HepG2 (cell line): ENCODE measurements around the gene NTN3. TPM values are rescaled to one million over a fixed set of nuclear protein-coding genes. Genes with fewer than 3 reads are reported as not detected.

ENCODE experiments used
- ATAC-seq: fragments of 200-7000 bp; cut with Tn5 transposase; 3 replicates; pipeline ENCODE4 v1.9.1; 2020; ENCODE audit warnings: mild to moderate bottlenecking, moderate library complexity
- BruUV-seq: library from RNA; stranded (reverse); fragments of 400-500 nt; replicated peaks from 2 replicates; lab custom pipeline; 2021; lab: Mats Ljungman, UMichigan
- CTCF ChIA-PET: fragments of 300-600 bp; formaldehyde crosslinking; extraction: SDS; loops from one replicate; lab custom pipeline; 2021; ENCODE audit warnings: low total read pairs, inconsistent platforms, low intra/inter-chr PET ratio; lab: Yijun Ruan, JAX
- POLR2A ChIA-PET: fragments of 350-600 bp; sonication (Branson Sonifier 250); formaldehyde crosslinking; loops from one replicate; lab custom pipeline; 2020; ENCODE audit warnings: antibody characterized with exemption, inconsistent platforms; lab: Yijun Ruan, JAX
- DNase-seq: peaks from one replicate; pipeline ENCODE4 v3.0.0-alpha.2; 2015; ENCODE audit warnings: low spot score
- FAIRE-seq: peaks from 3 replicates; lab custom pipeline; 2011; peaks lifted over from hg19 to GRCh38; lab: Jason Lieb, UNC
- H2AFZ ChIP-seq: one replicate; pipeline ENCODE4 v1.6.1; 2011; ENCODE audit warnings: low read length, inconsistent platforms
- H3K27ac ChIP-seq: fragments of 300-600 bp; 3 replicates; pipeline ENCODE4 v1.8.0; 2011; ENCODE audit warnings: mixed run types, mild to moderate bottlenecking, mixed read lengths, low read length, inconsistent platforms; ENCODE audit not compliant: insufficient read depth; ENCODE audit errors: extremely low read length
- H3K27me3 ChIP-seq, 2 experiments: fragments of 200-600 bp in 1 of 2; 2 replicates in 1 of 2; 3 replicates in 1 of 2; pipeline versions ENCODE4 v1.6.0 to v1.8.0; 2011; ENCODE audit warnings: low read length in 2 of 2, mild to moderate bottlenecking in 2 of 2, moderate library complexity in 2 of 2, inconsistent platforms in 1 of 2; ENCODE audit not compliant: insufficient read depth in 2 of 2, control insufficient read depth in 1 of 2
- H3K36me3 ChIP-seq, 2 experiments: fragments of 200-600 bp in 1 of 2; replicated peaks in 1 of 2; 2 replicates in 1 of 2; 3 replicates in 1 of 2; pipeline versions ENCODE4 v1.5.1 to v1.8.0; 2011; ENCODE audit warnings: low read length in 2 of 2, inconsistent platforms in 1 of 2; ENCODE audit not compliant: insufficient read depth in 2 of 2, control insufficient read depth in 1 of 2
- H3K4me1 ChIP-seq: 2 replicates; pipeline ENCODE4 v1.5.1; 2012; ENCODE audit warnings: low read length, inconsistent platforms; ENCODE audit not compliant: insufficient read depth
- H3K4me2 ChIP-seq: 2 replicates; pipeline ENCODE4 v1.6.0; 2011; ENCODE audit warnings: low read depth, low read length, inconsistent platforms
- H3K4me3 ChIP-seq, 3 experiments: fragments of 200-600 bp in 1 of 3; sonication (generic), shearing (Covaris generic) in 1 of 3; replicated peaks in 1 of 3; 2 replicates each; pipeline ENCODE4 v1.5.1; 2011 to 2016; ENCODE audit warnings: low read length in 3 of 3, inconsistent platforms in 2 of 3, low read depth in 2 of 3, mild to moderate bottlenecking in 2 of 3, control low read depth in 1 of 3, mixed read lengths in 1 of 3; ENCODE audit not compliant: insufficient read depth in 1 of 3
- H3K79me2 ChIP-seq: one replicate; pipeline ENCODE4 v1.6.1; 2011; ENCODE audit warnings: low read length, inconsistent platforms; ENCODE audit not compliant: insufficient read depth
- H3K9ac ChIP-seq: 2 replicates; pipeline ENCODE4 v1.6.0; 2011; ENCODE audit warnings: mild to moderate bottlenecking, low read depth, low read length, inconsistent platforms; ENCODE audit not compliant: insufficient read depth
- H3K9me3 ChIP-seq: 2 replicates; pipeline ENCODE4 v1.5.1; 2012; ENCODE audit warnings: mild to moderate bottlenecking, low read length
- H4K20me1 ChIP-seq: 2 replicates; pipeline ENCODE4 v1.6.0; 2011; ENCODE audit warnings: inconsistent platforms, mild to moderate bottlenecking, low read length, moderate library complexity; ENCODE audit not compliant: insufficient read depth
- AGO2 ChIP-seq: fragments of 200-400 bp; formaldehyde crosslinking; optimal IDR thresholded peaks from 2 replicates; pipeline ENCODE3; 2017; ENCODE audit warnings: mild to moderate bottlenecking, low read depth, low read length, moderate library complexity
- BORCS8-MEF2B ChIP-seq: sonication (generic); formaldehyde crosslinking; IDR thresholded peaks from 2 replicates; pipeline ENCODE4 v1.8.0; 2022; ENCODE audit warnings: mild to moderate bottlenecking, missing genetic modification reagents
- PCBP2 ChIP-seq: fragments of 200-400 bp; formaldehyde crosslinking; optimal IDR thresholded peaks from 2 replicates; pipeline ENCODE3; 2018; ENCODE audit warnings: low read length, low read depth; ENCODE audit not compliant: poor library complexity, severe bottlenecking
- PLRG1 ChIP-seq: fragments of 450-650 bp; conservative IDR thresholded peaks from 2 replicates; pipeline ENCODE4 v1.6.1; 2016
- RBM22 ChIP-seq: fragments of 200-400 bp; formaldehyde crosslinking; optimal IDR thresholded peaks from 2 replicates; pipeline ENCODE3; 2017; ENCODE audit warnings: mild to moderate bottlenecking, low read length, moderate library complexity
- RFXANK ChIP-seq: IDR thresholded peaks from 2 replicates; pipeline ENCODE4 v1.6.1; 2016
- SRSF1 ChIP-seq: fragments of 200-400 bp; formaldehyde crosslinking; optimal IDR thresholded peaks from 2 replicates; pipeline ENCODE3; 2017; ENCODE audit warnings: mild to moderate bottlenecking, low read depth, low read length, moderate library complexity
- STAT5B ChIP-seq: sonication (generic); formaldehyde crosslinking; IDR thresholded peaks from 2 replicates; pipeline ENCODE4 v1.4.0; 2020; ENCODE audit warnings: missing genetic modification reagents
- ZNF234 ChIP-seq: sonication (generic); formaldehyde crosslinking; conservative IDR thresholded peaks from 2 replicates; pipeline ENCODE4 v1.5.1; 2020; ENCODE audit warnings: mild to moderate bottlenecking, missing genetic modification reagents
- ZNF446 ChIP-seq: sonication (generic); formaldehyde crosslinking; IDR thresholded peaks from 2 replicates; pipeline ENCODE4 v1.5.0; 2020; ENCODE audit warnings: mild to moderate bottlenecking, missing genetic modification reagents
- ZNF547 ChIP-seq: sonication (generic); formaldehyde crosslinking; IDR thresholded peaks from 2 replicates; pipeline ENCODE4 v1.5.1; 2020; ENCODE audit warnings: mild to moderate bottlenecking, missing genetic modification reagents
- ZNF660 ChIP-seq: sonication (generic); formaldehyde crosslinking; IDR thresholded peaks from 2 replicates; pipeline ENCODE4 v1.5.1; 2020; ENCODE audit warnings: mild to moderate bottlenecking, low read depth, missing genetic modification reagents, borderline replicate concordance
- WGBS: methylation state at CpG from one replicate; pipeline ENCODE4 v1.1.6; 2017; ENCODE audit warnings: low lambda C conversion rate; 5-methylcytosine and 5-hydroxymethylcytosine counted together
- in situ Hi-C: cut with HindIII; loops from 2 replicates; pipeline ENCODE4 v1.10.0; 2017; ENCODE audit warnings: low pct_unique_long_range_greater_than_20kb; ENCODE audit not compliant: extremely low pct_ligation_motif_present
- intact Hi-C: fragments of 100-400 bp; cut with micrococcal nuclease; formaldehyde crosslinking; loops from one replicate; pipeline ENCODE4 v1.10.0; 2022; ENCODE audit not compliant: unreplicated experiment
- polyA plus RNA-seq, 8 experiments: library from polyadenylated mRNA; depleted of rRNA in 3 of 8; stranded (reverse) in 7 of 8; unstranded in 1 of 8; fragments of >200 nt; fragmentation: Illumina TruSeq in 4 of 8; extraction: Trizol in 4 of 8; gene quantifications; 2 replicates each; pipeline versions ENCODE4 v1.2.1 to v1.2.3, GENCODE V29; 2011 to 2016; ENCODE audit warnings: low read depth in 4 of 8, missing spikeins in 1 of 8, mixed read lengths in 1 of 8; ENCODE audit not compliant: insufficient read depth in 1 of 8
- total RNA-seq, 5 experiments: library from RNA; depleted of rRNA; stranded (reverse); fragments of >200 nt; fragmentation: Illumina TruSeq; extraction: Trizol; gene quantifications; 2 replicates each; pipeline ENCODE4 v1.2.3, GENCODE V29; 2016; ENCODE audit warnings: low read depth in 1 of 5
- TF ChIP-seq, protein P1 (sequence below), 2 experiments: fragments of 450-650 bp in 1 of 2; sonication (generic) in 1 of 2; formaldehyde crosslinking in 1 of 2; IDR thresholded peaks; 2 replicates each; pipeline versions ENCODE4 v1.6.1 to v1.8.0; 2016 to 2022; ENCODE audit warnings: antibody characterized with exemption in 1 of 2, mild to moderate bottlenecking in 1 of 2, missing genetic modification reagents in 1 of 2
- TF ChIP-seq, protein P2 (sequence below): IDR thresholded peaks from 2 replicates; pipeline ENCODE4 v1.6.1; 2016; ENCODE audit warnings: low read depth, control low read depth
- TF ChIP-seq, protein P3 (sequence below): sonication (generic); formaldehyde crosslinking; IDR thresholded peaks from 2 replicates; pipeline ENCODE4 v1.4.0; 2020; ENCODE audit warnings: mild to moderate bottlenecking, missing genetic modification reagents

NTN3 gene
- total and polyA plus RNA-seq, 2 of the 13 experiments (the other 11 are each of a cell fraction or from before 2014, with no cell fraction given): 0.09 to 0.20 TPM

DNA sequence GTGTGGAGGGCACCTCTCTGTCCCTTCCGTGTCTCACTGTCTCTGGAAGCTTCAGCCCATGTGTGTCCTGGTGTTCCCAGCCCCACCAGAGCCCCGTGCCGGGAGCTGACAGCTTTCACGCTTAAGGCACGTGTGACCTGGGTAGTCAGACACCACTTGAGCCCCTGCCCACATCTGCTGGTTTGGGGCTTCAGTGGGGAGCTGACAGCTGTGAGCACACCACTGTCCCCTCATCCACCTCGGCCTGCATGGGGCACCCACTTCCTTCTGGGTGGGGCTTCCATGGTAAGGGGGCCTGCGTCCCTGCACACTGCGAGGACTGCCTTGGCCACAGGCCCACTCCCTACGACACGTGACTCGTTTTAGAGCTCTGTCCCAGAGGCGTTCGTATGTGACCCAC, 13.8 kb upstream of the NTN3 start:
- no TSS peak for BruUV-seq
- no peak overlapping the region for H2AFZ ChIP-seq
- ChIA-PET CTCF (no interaction called here), POLR2A (no interaction called here)
- ATAC-seq: no peak
- H3K36me3 ChIP-seq: peaks cover 26 to 40% of the 10 kb centered on the region in 2 experiments; a peak in 4 of 5 replicates
- no peaks in the 10 kb centered on the region for H3K27me3 ChIP-seq
- WGBS: 98% methylated on average over 8 of the region's 13 CpGs
- no peak overlapping the region for H3K9ac ChIP-seq
- DNase-seq: no peak
- H3K27ac ChIP-seq: no peak overlapping the region
- TF ChIP-seq, protein P1, sequence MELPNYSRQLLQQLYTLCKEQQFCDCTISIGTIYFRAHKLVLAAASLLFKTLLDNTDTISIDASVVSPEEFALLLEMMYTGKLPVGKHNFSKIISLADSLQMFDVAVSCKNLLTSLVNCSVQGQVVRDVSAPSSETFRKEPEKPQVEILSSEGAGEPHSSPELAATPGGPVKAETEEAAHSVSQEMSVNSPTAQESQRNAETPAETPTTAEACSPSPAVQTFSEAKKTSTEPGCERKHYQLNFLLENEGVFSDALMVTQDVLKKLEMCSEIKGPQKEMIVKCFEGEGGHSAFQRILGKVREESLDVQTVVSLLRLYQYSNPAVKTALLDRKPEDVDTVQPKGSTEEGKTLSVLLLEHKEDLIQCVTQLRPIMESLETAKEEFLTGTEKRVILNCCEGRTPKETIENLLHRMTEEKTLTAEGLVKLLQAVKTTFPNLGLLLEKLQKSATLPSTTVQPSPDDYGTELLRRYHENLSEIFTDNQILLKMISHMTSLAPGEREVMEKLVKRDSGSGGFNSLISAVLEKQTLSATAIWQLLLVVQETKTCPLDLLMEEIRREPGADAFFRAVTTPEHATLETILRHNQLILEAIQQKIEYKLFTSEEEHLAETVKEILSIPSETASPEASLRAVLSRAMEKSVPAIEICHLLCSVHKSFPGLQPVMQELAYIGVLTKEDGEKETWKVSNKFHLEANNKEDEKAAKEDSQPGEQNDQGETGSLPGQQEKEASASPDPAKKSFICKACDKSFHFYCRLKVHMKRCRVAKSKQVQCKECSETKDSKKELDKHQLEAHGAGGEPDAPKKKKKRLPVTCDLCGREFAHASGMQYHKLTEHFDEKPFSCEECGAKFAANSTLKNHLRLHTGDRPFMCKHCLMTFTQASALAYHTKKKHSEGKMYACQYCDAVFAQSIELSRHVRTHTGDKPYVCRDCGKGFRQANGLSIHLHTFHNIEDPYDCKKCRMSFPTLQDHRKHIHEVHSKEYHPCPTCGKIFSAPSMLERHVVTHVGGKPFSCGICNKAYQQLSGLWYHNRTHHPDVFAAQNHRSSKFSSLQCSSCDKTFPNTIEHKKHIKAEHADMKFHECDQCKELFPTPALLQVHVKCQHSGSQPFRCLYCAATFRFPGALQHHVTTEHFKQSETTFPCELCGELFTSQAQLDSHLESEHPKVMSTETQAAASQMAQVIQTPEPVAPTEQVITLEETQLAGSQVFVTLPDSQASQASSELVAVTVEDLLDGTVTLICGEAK (IDR thresholded peaks at IDR 0.05): no peak
- TF ChIP-seq, protein P1 (CRISPR knock-in tag; IDR thresholded peaks at IDR 0.05): no peak
- no peak for TF ChIP-seq PLRG1
- TF ChIP-seq AGO2: peak; percentile 20
- TF ChIP-seq SRSF1: no peak
- TF ChIP-seq, protein P2, sequence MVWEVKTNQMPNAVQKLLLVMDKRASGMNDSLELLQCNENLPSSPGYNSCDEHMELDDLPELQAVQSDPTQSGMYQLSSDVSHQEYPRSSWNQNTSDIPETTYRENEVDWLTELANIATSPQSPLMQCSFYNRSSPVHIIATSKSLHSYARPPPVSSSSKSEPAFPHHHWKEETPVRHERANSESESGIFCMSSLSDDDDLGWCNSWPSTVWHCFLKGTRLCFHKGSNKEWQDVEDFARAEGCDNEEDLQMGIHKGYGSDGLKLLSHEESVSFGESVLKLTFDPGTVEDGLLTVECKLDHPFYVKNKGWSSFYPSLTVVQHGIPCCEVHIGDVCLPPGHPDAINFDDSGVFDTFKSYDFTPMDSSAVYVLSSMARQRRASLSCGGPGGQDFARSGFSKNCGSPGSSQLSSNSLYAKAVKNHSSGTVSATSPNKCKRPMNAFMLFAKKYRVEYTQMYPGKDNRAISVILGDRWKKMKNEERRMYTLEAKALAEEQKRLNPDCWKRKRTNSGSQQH (CRISPR knock-in tag): no peak
- no peak for TF ChIP-seq ZNF547
- TF ChIP-seq STAT5B (CRISPR knock-in tag): no peak
- no peak for TF ChIP-seq ZNF660
- no peak for TF ChIP-seq PCBP2
- TF ChIP-seq ZNF234: no peak
- TF ChIP-seq, protein P3, sequence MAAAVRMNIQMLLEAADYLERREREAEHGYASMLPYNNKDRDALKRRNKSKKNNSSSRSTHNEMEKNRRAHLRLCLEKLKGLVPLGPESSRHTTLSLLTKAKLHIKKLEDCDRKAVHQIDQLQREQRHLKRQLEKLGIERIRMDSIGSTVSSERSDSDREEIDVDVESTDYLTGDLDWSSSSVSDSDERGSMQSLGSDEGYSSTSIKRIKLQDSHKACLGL (CRISPR knock-in tag): no peak
- peak; percentile 37 for TF ChIP-seq RBM22
- TF ChIP-seq ZNF446 (CRISPR knock-in tag): no peak
- TF ChIP-seq BORCS8-MEF2B (CRISPR knock-in tag): no peak
- TF ChIP-seq RFXANK (CRISPR knock-in tag): no peak
- H4K20me1 ChIP-seq: no peaks in the 10 kb centered on the region
- H3K4me2 ChIP-seq: no peak overlapping the region
- no peak for FAIRE-seq
- no peaks in the 10 kb centered on the region for H3K9me3 ChIP-seq
- H3K4me3 ChIP-seq: no peak overlapping the region
- no peaks in the 10 kb centered on the region for H3K79me2 ChIP-seq
- intact Hi-C loops (no loop called here), in situ Hi-C loops (no loop called here)
- peaks cover 24% of the 10 kb centered on the region for H3K4me1 ChIP-seq
